ENCODE data around the gene SFMBT2.

Gene SFMBT2

GRCh38 chr10:7370511-7370910 lies 40.3 kb downstream of the SFMBT2 start:
- no peak overlapping the region for H2AFZ ChIP-seq (ENCODE audit: low read depth)
- TF ChIP-seq CTCF (conservative IDR thresholded peaks at IDR 0.05; ENCODE audit: low read depth, low read length) = no peak
- peaks cover 35% of the 10 kb centered on the region; the same call in 1 of the 2 replicates for H3K36me3 ChIP-seq (ENCODE audit: insufficient read depth)
- no peaks in the 10 kb centered on the region for H3K4me1 ChIP-seq (ENCODE audit: low read depth, poor library complexity, severe bottlenecking)
- H3K9ac ChIP-seq = no peak overlapping the region
- H3K27me3 ChIP-seq (ENCODE audit: insufficient read depth, low read depth) = no peaks in the 10 kb centered on the region
- H3K4me3 ChIP-seq (IDR thresholded peaks at IDR 0.05; ENCODE audit: insufficient read depth, low read depth, low read length) = no peak overlapping the region
- peaks cover 64% of the 10 kb centered on the region for H3K79me2 ChIP-seq (ENCODE audit: insufficient read depth, low read depth)
- no peak overlapping the region for H3K27ac ChIP-seq
- no peak overlapping the region for H3K4me2 ChIP-seq
- 0 out of 2 replicates have a peak, but pooled peaks cover 3% of the 10 kb centered on the region for H4K20me1 ChIP-seq (ENCODE audit: insufficient read depth)

- no peak for TF ChIP-seq CTCF (conservative IDR thresholded peaks at IDR 0.05; ENCODE audit: low read depth, low read length)
- H3K4me1 ChIP-seq (ENCODE audit: low read depth, poor library complexity, severe bottlenecking) = no peaks in the 10 kb centered on the region
- peaks cover 37% of the 10 kb centered on the region; the same call in 1 of the 2 replicates for H3K36me3 ChIP-seq (ENCODE audit: insufficient read depth)
These were observed 45.6 kb downstream of the SFMBT2 start for GRCh38 chr10:7365027-7365745.

GRCh38 chr10:7364474-7364873 lies 46.4 kb downstream of the SFMBT2 start:
- Histone ChIP-seq H3K9ac (no peak overlapping the region), H3K4me3 (IDR thresholded peaks at IDR 0.05; ENCODE audit: insufficient read depth, low read depth, low read length) (no peak overlapping the region), H3K4me2 (no peak overlapping the region), H3K27me3 (ENCODE audit: insufficient read depth, low read depth) (no peaks in the 10 kb centered on the region), H4K20me1 (ENCODE audit: insufficient read depth) (no peaks in the 10 kb centered on the region), H3K4me1 (ENCODE audit: low read depth, poor library complexity, severe bottlenecking) (no peaks in the 10 kb centered on the region), H3K36me3 (ENCODE audit: insufficient read depth) (peaks cover 36% of the 10 kb centered on the region; the same call in 1 of the 2 replicates), H3K27ac (no peak overlapping the region), H3K79me2 (ENCODE audit: insufficient read depth, low read depth) (peaks cover 72% of the 10 kb centered on the region; the same call in 1 of the 2 replicates), H2AFZ (ENCODE audit: low read depth) (no peak overlapping the region)
- no peak for TF ChIP-seq CTCF (conservative IDR thresholded peaks at IDR 0.05; ENCODE audit: low read depth, low read length)

More at GRCh38 chr10:7365027-7365745, 45.6 kb downstream of the SFMBT2 start:
- H3K27ac ChIP-seq = no peak overlapping the region
- peaks cover 65% of the 10 kb centered on the region; the same call in 1 of the 2 replicates for H3K79me2 ChIP-seq (ENCODE audit: insufficient read depth, low read depth)
- no peak overlapping the region for H2AFZ ChIP-seq (ENCODE audit: low read depth)
- H3K4me2 ChIP-seq = no peak overlapping the region
- H3K9ac ChIP-seq = no peak overlapping the region
- no peak overlapping the region for H3K4me3 ChIP-seq (IDR thresholded peaks at IDR 0.05; ENCODE audit: insufficient read depth, low read depth, low read length)
- no peaks in the 10 kb centered on the region for H4K20me1 ChIP-seq (ENCODE audit: insufficient read depth)
- no peaks in the 10 kb centered on the region for H3K27me3 ChIP-seq (ENCODE audit: insufficient read depth, low read depth)

- Histone ChIP-seq H3K36me3 (ENCODE audit: insufficient read depth) (peaks cover 29% of the 10 kb centered on the region; the same call in 1 of the 2 replicates), H3K27ac (no peak overlapping the region), H3K4me1 (ENCODE audit: low read depth, poor library complexity, severe bottlenecking) (no peaks in the 10 kb centered on the region), H3K79me2 (ENCODE audit: insufficient read depth, low read depth) (peaks cover 73% of the 10 kb centered on the region), H3K4me2 (no peak overlapping the region), H4K20me1 (ENCODE audit: insufficient read depth) (no peaks in the 10 kb centered on the region), H2AFZ (ENCODE audit: low read depth) (no peak overlapping the region), H3K9ac (no peak overlapping the region), H3K4me3 (IDR thresholded peaks at IDR 0.05; ENCODE audit: insufficient read depth, low read depth, low read length) (no peak overlapping the region), H3K27me3 (ENCODE audit: insufficient read depth, low read depth) (no peaks in the 10 kb centered on the region)
- no peak for TF ChIP-seq CTCF (conservative IDR thresholded peaks at IDR 0.05; ENCODE audit: low read depth, low read length)
These were observed 47.1 kb downstream of the SFMBT2 start for GRCh38 chr10:7363700-7364099.

All from KMS-11 (cell line).